Measurements from ENCODE around the gene DDX54.
"Not testable (repeated sequence)": the region's sequence is repeated elsewhere in the genome, so short reads cannot be mapped to it uniquely, and the experiment has no call there.

Gene DDX54

GRCh38 chr12:113161415-113162016 is 23.8 kb downstream of the DDX54 start:
- DNase-seq (ENCODE audit: low read depth), result no peak

- no peak for DNase-seq (ENCODE audit: low read depth)
Measured at GRCh38 chr12:113159937-113160336, 25.3 kb downstream of the DDX54 start.

- no peak for DNase-seq (ENCODE audit: low read depth)
Measured at GRCh38 chr12:113158439-113159203, 26.7 kb downstream of the DDX54 start.

- DNase-seq (ENCODE audit: low read depth), result no peak
Measured at GRCh38 chr12:113157218-113157859, 27.9 kb downstream of the DDX54 start.

- no peak for DNase-seq (ENCODE audit: low read depth)
Measured at GRCh38 chr12:113155646-113156045, 29.6 kb downstream of the DDX54 start.

GRCh38 chr12:113155060-113155459 is 30.2 kb downstream of the DDX54 start:
- DNase-seq (ENCODE audit: low read depth), result no peak

- no peak for DNase-seq (ENCODE audit: low read depth)
Measured at GRCh38 chr12:113154351-113154973, 30.8 kb downstream of the DDX54 start.

GRCh38 chr12:113152835-113153814 is 32.2 kb downstream of the DDX54 start:
- peak; percentile 36 for DNase-seq (ENCODE audit: low read depth)

GRCh38 chr12:113152196-113152834 is 33.0 kb downstream of the DDX54 start:
- no peak for DNase-seq (ENCODE audit: low read depth)

GRCh38 chr12:113151655-113152054 is 33.6 kb downstream of the DDX54 start:
- DNase-seq (ENCODE audit: low read depth), result no peak

- peak; percentile 67 for DNase-seq (ENCODE audit: low read depth)
Measured at GRCh38 chr12:113149361-113150150, 35.7 kb downstream of the DDX54 start, which contains the start of gene CFAP73. Gene CFAP73 (plus strand): TSS chr12:113149724. CDS start chr12:113149858, 134 bp downstream.

GRCh38 chr12:113146999-113147398 is 38.3 kb downstream of the DDX54 start:
- no peak for DNase-seq (ENCODE audit: low read depth)

GRCh38 chr12:113145720-113146551 is 39.3 kb downstream of the DDX54 start:
- no peak for DNase-seq (ENCODE audit: low read depth)

- DNase-seq (ENCODE audit: low read depth), result no peak
Measured at GRCh38 chr12:113144806-113145205, 40.5 kb downstream of the DDX54 start.

- no peak for DNase-seq (ENCODE audit: low read depth)
Measured at GRCh38 chr12:113143959-113144358, 41.3 kb downstream of the DDX54 start.

- DNase-seq (ENCODE audit: low read depth), result no peak
Measured at GRCh38 chr12:113142886-113143332, 42.4 kb downstream of the DDX54 start.

- no peak for DNase-seq (ENCODE audit: low read depth)
Measured at GRCh38 chr12:113142173-113142885, 42.9 kb downstream of the DDX54 start.

- DNase-seq (ENCODE audit: low read depth), result not testable (repeated sequence)
Measured at GRCh38 chr12:113141716-113142115, 43.6 kb downstream of the DDX54 start.
